A673 (cell line): ENCODE data around the gene HMOX1. TPM values are rescaled to one million over a fixed set of nuclear protein-coding genes. Genes with fewer than 3 reads are reported as not detected.

Source experiments
- BruUV-seq: library from RNA; stranded (reverse); fragments of 400-500 nt; replicated peaks from 2 replicates; lab custom pipeline; 2021; lab: Mats Ljungman, UMichigan
- CTCF ChIA-PET: fragments of 300-600 bp; sonication (Branson Sonifier 250); formaldehyde crosslinking; loops from one replicate; lab custom pipeline; 2022; ENCODE audit warnings: antibody characterized with exemption; lab: Charles Lee
- POLR2A ChIA-PET: fragments of 300-600 bp; sonication (Branson Sonifier 250); formaldehyde crosslinking; loops from one replicate; lab custom pipeline; 2022; ENCODE audit warnings: antibody characterized with exemption; ENCODE audit not compliant: low non-redundant PET; lab: Charles Lee
- DNase-seq: peaks from one replicate; pipeline ENCODE4 v3.0.0-alpha.2; 2015; ENCODE audit warnings: low spot score
- H3K27ac ChIP-seq: fragments of 200-600 bp; sonication (generic); 2 replicates; pipeline ENCODE4 v1.5.1; 2016; ENCODE audit warnings: mixed run types, low read depth, mild to moderate bottlenecking, mixed read lengths, antibody characterized with exemption, low read length; ENCODE audit not compliant: poor library complexity, severe bottlenecking
- H3K27me3 ChIP-seq: fragments of 200-600 bp; sonication (generic); replicated peaks from 2 replicates; pipeline ENCODE4 v1.6.1; 2017; ENCODE audit warnings: mixed run types, low read depth, mild to moderate bottlenecking, mixed read lengths, antibody characterized with exemption, low read length; ENCODE audit not compliant: insufficient read depth, poor library complexity
- H3K36me3 ChIP-seq: fragments of 200-600 bp; sonication (generic); 2 replicates; pipeline ENCODE4 v1.6.1; 2016; ENCODE audit warnings: mixed run types, mild to moderate bottlenecking, mixed read lengths, antibody characterized with exemption, low read length; ENCODE audit not compliant: insufficient read depth, poor library complexity, severe bottlenecking
- H3K4me1 ChIP-seq: fragments of 200-600 bp; sonication (generic); 2 replicates; pipeline ENCODE4 v1.6.1; 2017; ENCODE audit warnings: mixed run types, mild to moderate bottlenecking, mixed read lengths, antibody characterized with exemption, low read length; ENCODE audit not compliant: insufficient read depth, poor library complexity, severe bottlenecking
- H3K4me3 ChIP-seq: fragments of 200-600 bp; sonication (generic); 2 replicates; pipeline ENCODE4 v1.5.1; 2016; ENCODE audit warnings: low read depth, mixed run types, mild to moderate bottlenecking, mixed read lengths, low read length; ENCODE audit not compliant: poor library complexity, severe bottlenecking
- H3K9me3 ChIP-seq: fragments of 200-600 bp; sonication (generic); 2 replicates; pipeline ENCODE4 v1.6.1; 2016; ENCODE audit warnings: mixed run types, low read depth, mild to moderate bottlenecking, mixed read lengths, antibody characterized with exemption, low read length; ENCODE audit not compliant: poor library complexity, severe bottlenecking
- CTCF ChIP-seq: fragments of 300-800, 200-600 bp; sonication (generic); conservative IDR thresholded peaks from 2 replicates; pipeline ENCODE4 v1.5.1; 2017; ENCODE audit warnings: low read depth, mild to moderate bottlenecking, antibody characterized with exemption, low read length, moderate library complexity, mixed read lengths
- EZH2 ChIP-seq: fragments of 200-600 bp; sonication (generic); IDR thresholded peaks from 2 replicates; pipeline ENCODE4 v1.6.1; 2017; ENCODE audit warnings: borderline replicate concordance, low read depth, mild to moderate bottlenecking, mixed read lengths, antibody characterized with exemption, low read length; ENCODE audit not compliant: poor library complexity, severe bottlenecking
- intact Hi-C: fragments of 100-400 bp; cut with micrococcal nuclease; formaldehyde crosslinking; loops from one replicate; pipeline ENCODE4 v1.10.0; 2022; ENCODE audit not compliant: unreplicated experiment
- total RNA-seq: library from RNA; stranded (reverse); gene quantifications from 2 replicates; pipeline ENCODE4 v1.2.3, GENCODE V29; 2021

Gene HMOX1
- total RNA-seq, 1 experiment from 2014 or later, result 2.5 TPM

- Histone ChIP-seq H3K9me3 (no peaks in the 10 kb centered on the region), H3K36me3 (no peaks in the 10 kb centered on the region), H3K4me1 (no peaks in the 10 kb centered on the region), H3K27ac (no peak overlapping the region), H3K27me3 (no peaks in the 10 kb centered on the region), H3K4me3 (no peak overlapping the region)
- ChIA-PET POLR2A (no interaction called here), CTCF (interaction anchor here (0.5 kb wide), 1 partner anchor 315 kb away, joined by 4 read pairs; no protein-coding TSS in a partner anchor)
- no peak for DNase-seq
- no TSS peak for BruUV-seq
- TF ChIP-seq EZH2, result no peak
- no peak for TF ChIP-seq CTCF
- intact Hi-C loops, result no loop called here
These were observed 43.0 kb upstream of the HMOX1 start for GRCh38 chr22:35337932-35338331.

GRCh38 chr22:35341090-35341874, 39.6 kb upstream of the HMOX1 start:
- Histone ChIP-seq H3K36me3 (no peaks in the 10 kb centered on the region), H3K27ac (no peak overlapping the region), H3K9me3 (no peaks in the 10 kb centered on the region), H3K27me3 (no peaks in the 10 kb centered on the region), H3K4me3 (no peak overlapping the region), H3K4me1 (no peaks in the 10 kb centered on the region)
- DNase-seq, result no peak
- intact Hi-C loops, result no loop called here
- ChIA-PET POLR2A (interaction anchor here (0.7 kb wide), 1 partner anchor 42 kb away, joined by 3 read pairs; no protein-coding TSS in a partner anchor), CTCF (no interaction called here)
- TF ChIP-seq CTCF (no peak), EZH2 (no peak)
- no TSS peak for BruUV-seq

GRCh38 chr22:35342390-35342789, 38.5 kb upstream of the HMOX1 start:
- H3K27ac ChIP-seq, result no peak overlapping the region
- DNase-seq, result no peak
- BruUV-seq, result no TSS peak
- POLR2A ChIA-PET, result no interaction called here
- intact Hi-C loops, result no loop called here
- CTCF ChIA-PET, result no interaction called here
- TF ChIP-seq EZH2, result no peak
- TF ChIP-seq CTCF, result no peak
- H3K36me3 ChIP-seq, result no peaks in the 10 kb centered on the region
- no peaks in the 10 kb centered on the region for H3K27me3 ChIP-seq
- no peaks in the 10 kb centered on the region for H3K4me1 ChIP-seq
- H3K9me3 ChIP-seq, result no peaks in the 10 kb centered on the region
- no peak overlapping the region for H3K4me3 ChIP-seq
